Eye (tissue), 1 donor: ENCODE results near the gene COMMD1.
"Not testable (repeated sequence)": the region's sequence is repeated elsewhere in the genome, so short reads cannot be mapped to it uniquely, and the experiment has no call there.

ENCODE experiments used
- DNase-seq: peaks from one replicate; pipeline ENCODE4 v3.0.0-alpha.2; 2015

The COMMD1 gene

GRCh38 chr2:62143696-62144095, 238.2 kb downstream of the COMMD1 start:
- DNase-seq = no peak

- no peak for DNase-seq
Observed at GRCh38 chr2:62144689-62145477, 239.4 kb downstream of the COMMD1 start.

GRCh38 chr2:62145478-62146100, 240.1 kb downstream of the COMMD1 start:
- no peak for DNase-seq

- not testable (repeated sequence) for DNase-seq
Observed at GRCh38 chr2:62146790-62147189, 241.3 kb downstream of the COMMD1 start.

GRCh38 chr2:62147610-62148301, 242.3 kb downstream of the COMMD1 start:
- DNase-seq = no peak

GRCh38 chr2:62149708-62150107, 244.2 kb downstream of the COMMD1 start:
- no peak for DNase-seq

- DNase-seq = no peak
Observed at GRCh38 chr2:62150597-62151305, 245.3 kb downstream of the COMMD1 start.

GRCh38 chr2:62151306-62151638, 245.8 kb downstream of the COMMD1 start:
- DNase-seq = no peak

GRCh38 chr2:62152000-62152399, 246.5 kb downstream of the COMMD1 start:
- DNase-seq = no peak

GRCh38 chr2:62156861-62157496, 251.5 kb downstream of the COMMD1 start:
- no peak for DNase-seq

GRCh38 chr2:62158444-62159121, 253.1 kb downstream of the COMMD1 start:
- DNase-seq = no peak

GRCh38 chr2:62160691-62161090, 255.2 kb downstream of the COMMD1 start:
- not testable (repeated sequence) for DNase-seq

GRCh38 chr2:62163106-62163831, 257.8 kb downstream of the COMMD1 start:
- no peak for DNase-seq

GRCh38 chr2:62163834-62164233, 258.4 kb downstream of the COMMD1 start:
- DNase-seq = no peak

- DNase-seq = peak; percentile 55
Observed at GRCh38 chr2:62175728-62176127, 270.3 kb downstream of the COMMD1 start.

- no peak for DNase-seq
Observed at GRCh38 chr2:62176801-62177200, 271.3 kb downstream of the COMMD1 start.

- DNase-seq = no peak
Observed at GRCh38 chr2:62177392-62178049, 272.0 kb downstream of the COMMD1 start.

GRCh38 chr2:62178741-62179271, 273.3 kb downstream of the COMMD1 start:
- DNase-seq = no peak

GRCh38 chr2:62180975-62181374, 275.5 kb downstream of the COMMD1 start:
- no peak for DNase-seq

GRCh38 chr2:62181843-62182242, 276.4 kb downstream of the COMMD1 start:
- DNase-seq = no peak
